ENCODE data around the gene UACA.
A peak's percentile ranks its signal among the peaks of the same experiment; 100 is the strongest.

Gene UACA

DNA sequence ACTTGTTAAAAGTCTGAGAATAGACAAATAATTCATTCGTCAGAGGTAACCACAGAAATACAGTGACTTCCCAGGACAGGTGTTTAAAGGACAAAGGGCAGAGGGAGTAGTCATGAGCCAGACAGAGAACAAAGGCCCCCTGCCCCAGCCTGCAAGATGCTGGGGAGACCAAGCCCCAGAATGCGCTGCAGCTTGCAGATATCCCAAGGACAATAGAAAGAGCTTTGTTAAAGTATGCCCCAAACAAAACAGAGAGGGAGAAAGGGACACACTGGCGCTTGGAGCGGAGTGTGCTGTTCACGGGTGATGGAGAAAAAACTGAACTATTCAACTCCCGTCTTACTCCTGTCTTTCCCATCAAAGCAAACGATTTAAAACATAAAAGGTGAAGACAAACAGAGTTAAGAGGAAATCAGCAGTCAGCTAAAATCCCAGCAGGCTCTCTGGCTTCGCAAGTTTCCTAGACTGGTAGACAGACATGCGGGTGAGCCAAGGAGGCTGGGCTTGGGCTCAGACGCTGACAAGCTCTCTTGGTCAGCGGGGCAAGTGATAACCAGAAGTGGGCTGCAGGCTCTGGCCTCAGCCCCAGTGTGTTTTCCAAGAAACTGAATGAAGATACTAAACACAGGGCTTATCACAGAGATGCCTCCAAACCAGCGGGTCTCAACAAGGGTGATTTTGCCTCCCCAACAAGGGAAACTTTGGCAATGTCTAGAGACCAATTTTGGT is 130.1 kb downstream of the UACA start:
- Histone ChIP-seq H3K4me3 (replicated peaks; ENCODE audit: insufficient read depth, low read length) (no peak overlapping the region), H3K27me3 (ENCODE audit: insufficient read depth, poor library complexity, severe bottlenecking) (no peaks in the 10 kb centered on the region), H3K27ac (replicated peaks) (no peak overlapping the region)
- no peak for DNase-seq (ENCODE audit: low read depth in 1 of 2, low spot score in 1 of 2)
- TF ChIP-seq, protein P1, sequence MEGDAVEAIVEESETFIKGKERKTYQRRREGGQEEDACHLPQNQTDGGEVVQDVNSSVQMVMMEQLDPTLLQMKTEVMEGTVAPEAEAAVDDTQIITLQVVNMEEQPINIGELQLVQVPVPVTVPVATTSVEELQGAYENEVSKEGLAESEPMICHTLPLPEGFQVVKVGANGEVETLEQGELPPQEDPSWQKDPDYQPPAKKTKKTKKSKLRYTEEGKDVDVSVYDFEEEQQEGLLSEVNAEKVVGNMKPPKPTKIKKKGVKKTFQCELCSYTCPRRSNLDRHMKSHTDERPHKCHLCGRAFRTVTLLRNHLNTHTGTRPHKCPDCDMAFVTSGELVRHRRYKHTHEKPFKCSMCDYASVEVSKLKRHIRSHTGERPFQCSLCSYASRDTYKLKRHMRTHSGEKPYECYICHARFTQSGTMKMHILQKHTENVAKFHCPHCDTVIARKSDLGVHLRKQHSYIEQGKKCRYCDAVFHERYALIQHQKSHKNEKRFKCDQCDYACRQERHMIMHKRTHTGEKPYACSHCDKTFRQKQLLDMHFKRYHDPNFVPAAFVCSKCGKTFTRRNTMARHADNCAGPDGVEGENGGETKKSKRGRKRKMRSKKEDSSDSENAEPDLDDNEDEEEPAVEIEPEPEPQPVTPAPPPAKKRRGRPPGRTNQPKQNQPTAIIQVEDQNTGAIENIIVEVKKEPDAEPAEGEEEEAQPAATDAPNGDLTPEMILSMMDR (IDR thresholded peaks at IDR 0.05; ENCODE audit: insufficient read depth, low read length), result no peak
- TF ChIP-seq, protein P2, sequence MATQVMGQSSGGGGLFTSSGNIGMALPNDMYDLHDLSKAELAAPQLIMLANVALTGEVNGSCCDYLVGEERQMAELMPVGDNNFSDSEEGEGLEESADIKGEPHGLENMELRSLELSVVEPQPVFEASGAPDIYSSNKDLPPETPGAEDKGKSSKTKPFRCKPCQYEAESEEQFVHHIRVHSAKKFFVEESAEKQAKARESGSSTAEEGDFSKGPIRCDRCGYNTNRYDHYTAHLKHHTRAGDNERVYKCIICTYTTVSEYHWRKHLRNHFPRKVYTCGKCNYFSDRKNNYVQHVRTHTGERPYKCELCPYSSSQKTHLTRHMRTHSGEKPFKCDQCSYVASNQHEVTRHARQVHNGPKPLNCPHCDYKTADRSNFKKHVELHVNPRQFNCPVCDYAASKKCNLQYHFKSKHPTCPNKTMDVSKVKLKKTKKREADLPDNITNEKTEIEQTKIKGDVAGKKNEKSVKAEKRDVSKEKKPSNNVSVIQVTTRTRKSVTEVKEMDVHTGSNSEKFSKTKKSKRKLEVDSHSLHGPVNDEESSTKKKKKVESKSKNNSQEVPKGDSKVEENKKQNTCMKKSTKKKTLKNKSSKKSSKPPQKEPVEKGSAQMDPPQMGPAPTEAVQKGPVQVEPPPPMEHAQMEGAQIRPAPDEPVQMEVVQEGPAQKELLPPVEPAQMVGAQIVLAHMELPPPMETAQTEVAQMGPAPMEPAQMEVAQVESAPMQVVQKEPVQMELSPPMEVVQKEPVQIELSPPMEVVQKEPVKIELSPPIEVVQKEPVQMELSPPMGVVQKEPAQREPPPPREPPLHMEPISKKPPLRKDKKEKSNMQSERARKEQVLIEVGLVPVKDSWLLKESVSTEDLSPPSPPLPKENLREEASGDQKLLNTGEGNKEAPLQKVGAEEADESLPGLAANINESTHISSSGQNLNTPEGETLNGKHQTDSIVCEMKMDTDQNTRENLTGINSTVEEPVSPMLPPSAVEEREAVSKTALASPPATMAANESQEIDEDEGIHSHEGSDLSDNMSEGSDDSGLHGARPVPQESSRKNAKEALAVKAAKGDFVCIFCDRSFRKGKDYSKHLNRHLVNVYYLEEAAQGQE (IDR thresholded peaks at IDR 0.05; ENCODE audit: insufficient replicate concordance, low read depth), result no peak

DNA sequence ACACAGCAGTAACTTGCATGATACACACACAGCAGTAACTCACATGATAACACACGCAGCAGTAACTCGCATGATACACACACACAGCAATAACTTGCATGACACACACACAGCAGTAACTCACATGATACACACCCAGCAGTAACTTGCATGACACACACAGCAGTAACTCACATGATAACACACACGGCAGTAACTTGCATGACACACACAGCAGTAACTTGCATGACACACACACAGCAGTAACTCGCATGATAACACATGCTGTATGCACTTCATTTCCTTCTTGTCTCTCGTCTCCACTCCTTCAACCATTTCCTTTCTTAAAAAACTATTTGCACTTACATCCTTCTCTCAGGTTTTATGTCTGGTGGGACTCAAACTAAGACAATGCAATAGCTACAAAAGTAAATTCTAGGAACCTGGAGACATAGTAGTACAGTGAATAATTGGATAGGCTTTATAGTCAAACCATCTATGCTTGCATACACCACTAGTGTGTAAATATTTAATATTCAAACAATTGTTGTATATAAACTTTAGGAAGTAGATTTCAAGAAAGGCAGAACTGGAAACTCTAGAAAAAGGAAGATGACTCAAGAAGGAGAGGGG is 130.8 kb downstream of the UACA start:
- Histone ChIP-seq H3K4me3 (replicated peaks; ENCODE audit: insufficient read depth, low read length) (no peak overlapping the region), H3K27ac (replicated peaks) (peak overlapping the region; percentile 39; the same call in 1 of the 2 replicates), H3K27me3 (ENCODE audit: insufficient read depth, poor library complexity, severe bottlenecking) (no peaks in the 10 kb centered on the region)
- DNase-seq (ENCODE audit: low read depth in 1 of 2, low spot score in 1 of 2), result no peak
- TF ChIP-seq, protein P1 (IDR thresholded peaks at IDR 0.05; ENCODE audit: insufficient read depth, low read length), result no peak
- TF ChIP-seq GABPA (IDR thresholded peaks at IDR 0.05; ENCODE audit: low read depth), result no peak

DNA sequence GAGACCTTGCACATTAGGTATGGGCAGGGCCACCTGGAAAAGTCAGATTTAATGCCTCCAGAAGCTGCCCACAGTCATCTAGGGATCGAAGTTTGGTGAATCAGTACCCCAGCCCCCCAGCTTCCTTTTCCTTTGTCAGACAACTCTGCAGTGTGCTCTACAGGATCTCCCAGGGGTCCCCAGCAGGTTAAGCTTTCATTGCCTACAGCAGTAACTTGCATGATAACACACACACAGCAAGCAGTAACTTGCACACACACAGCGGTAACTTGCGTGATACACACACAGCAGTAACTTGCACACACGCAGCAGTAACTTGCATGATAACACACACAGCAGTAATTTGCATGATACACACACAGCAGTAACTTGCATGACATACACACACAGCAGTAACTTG is 131.3 kb downstream of the UACA start:
- DNase-seq (ENCODE audit: low read depth in 1 of 2, low spot score in 1 of 2), result no peak
- Histone ChIP-seq H3K27ac (replicated peaks) (peak overlapping the region; percentile 62), H3K4me3 (replicated peaks; ENCODE audit: insufficient read depth, low read length) (no peak overlapping the region), H3K27me3 (ENCODE audit: insufficient read depth, poor library complexity, severe bottlenecking) (no peaks in the 10 kb centered on the region)
- TF ChIP-seq, protein P2 (IDR thresholded peaks at IDR 0.05; ENCODE audit: insufficient replicate concordance, low read depth), result no peak

DNA sequence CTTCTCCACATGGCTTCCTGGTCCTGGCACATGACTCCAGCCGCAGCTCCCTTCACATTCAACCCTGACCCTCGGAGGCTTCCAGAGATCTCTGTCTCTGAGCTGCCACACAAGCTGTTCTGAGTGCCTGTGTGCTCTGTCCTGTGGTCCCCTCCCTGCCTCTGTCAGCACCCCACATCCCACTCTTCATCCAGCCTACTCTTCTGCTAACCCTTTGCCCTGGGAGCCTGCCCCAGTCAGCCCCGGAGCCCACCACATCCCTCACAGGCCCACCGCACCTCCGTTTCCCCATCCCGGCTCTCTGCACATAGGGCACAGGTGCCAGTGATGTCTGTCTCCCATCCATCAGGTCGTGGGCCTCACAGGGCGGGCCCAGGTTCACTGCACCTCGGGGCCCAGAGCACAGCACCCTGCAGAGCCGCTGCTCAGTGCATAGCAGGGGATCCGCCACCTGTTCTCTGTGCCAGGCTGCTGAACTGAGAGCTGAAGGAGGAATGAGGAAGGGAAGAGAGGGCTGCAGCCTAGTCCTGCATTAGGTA is 133.6 kb downstream of the UACA start:
- Histone ChIP-seq H3K4me3 (replicated peaks; ENCODE audit: insufficient read depth, low read length) (no peak overlapping the region), H3K27ac (replicated peaks) (no peak overlapping the region), H3K27me3 (ENCODE audit: insufficient read depth, poor library complexity, severe bottlenecking) (no peaks in the 10 kb centered on the region)
- no peak for TF ChIP-seq POLR2AphosphoS5 (IDR thresholded peaks at IDR 0.05; ENCODE audit: low read depth)
- no peak for TF ChIP-seq GABPA (IDR thresholded peaks at IDR 0.05; ENCODE audit: low read depth)
- peak in 1 of 2 experiments; percentile 20 for DNase-seq (ENCODE audit: low read depth in 1 of 2, low spot score in 1 of 2)

DNA sequence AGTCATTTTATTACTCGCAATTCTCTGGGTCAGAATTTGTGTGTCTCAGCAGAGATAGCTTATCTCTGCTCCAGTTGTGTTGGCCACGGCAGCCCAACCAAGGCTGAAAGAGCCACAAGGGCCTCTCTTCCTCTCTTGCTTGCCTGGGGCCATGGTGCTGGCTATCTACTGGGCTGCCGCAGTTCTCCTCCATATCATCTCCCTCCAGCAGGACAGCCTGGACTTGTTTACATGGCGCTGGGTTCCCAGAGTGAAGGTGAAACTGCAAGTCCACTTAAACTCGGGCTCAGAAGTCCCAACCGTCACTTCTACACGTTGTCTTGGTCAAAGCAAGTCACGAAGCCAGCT is 134.8 kb downstream of the UACA start:
- Histone ChIP-seq H3K27me3 (ENCODE audit: insufficient read depth, poor library complexity, severe bottlenecking) (no peaks in the 10 kb centered on the region), H3K27ac (replicated peaks) (peak overlapping the region; percentile 75), H3K4me3 (replicated peaks; ENCODE audit: insufficient read depth, low read length) (no peak overlapping the region)
- no peak for DNase-seq (ENCODE audit: low read depth in 1 of 2, low spot score in 1 of 2)
- TF ChIP-seq, protein P1 (IDR thresholded peaks at IDR 0.05; ENCODE audit: insufficient read depth, low read length), result no peak
- TF ChIP-seq SPI1 (IDR thresholded peaks at IDR 0.05; ENCODE audit: borderline replicate concordance, low read depth), result 0 out of 2 replicates have a peak, but pooled peaks have one; percentile 15
